Measurements from ENCODE around the gene DGKQ.

Gene DGKQ

DNA sequence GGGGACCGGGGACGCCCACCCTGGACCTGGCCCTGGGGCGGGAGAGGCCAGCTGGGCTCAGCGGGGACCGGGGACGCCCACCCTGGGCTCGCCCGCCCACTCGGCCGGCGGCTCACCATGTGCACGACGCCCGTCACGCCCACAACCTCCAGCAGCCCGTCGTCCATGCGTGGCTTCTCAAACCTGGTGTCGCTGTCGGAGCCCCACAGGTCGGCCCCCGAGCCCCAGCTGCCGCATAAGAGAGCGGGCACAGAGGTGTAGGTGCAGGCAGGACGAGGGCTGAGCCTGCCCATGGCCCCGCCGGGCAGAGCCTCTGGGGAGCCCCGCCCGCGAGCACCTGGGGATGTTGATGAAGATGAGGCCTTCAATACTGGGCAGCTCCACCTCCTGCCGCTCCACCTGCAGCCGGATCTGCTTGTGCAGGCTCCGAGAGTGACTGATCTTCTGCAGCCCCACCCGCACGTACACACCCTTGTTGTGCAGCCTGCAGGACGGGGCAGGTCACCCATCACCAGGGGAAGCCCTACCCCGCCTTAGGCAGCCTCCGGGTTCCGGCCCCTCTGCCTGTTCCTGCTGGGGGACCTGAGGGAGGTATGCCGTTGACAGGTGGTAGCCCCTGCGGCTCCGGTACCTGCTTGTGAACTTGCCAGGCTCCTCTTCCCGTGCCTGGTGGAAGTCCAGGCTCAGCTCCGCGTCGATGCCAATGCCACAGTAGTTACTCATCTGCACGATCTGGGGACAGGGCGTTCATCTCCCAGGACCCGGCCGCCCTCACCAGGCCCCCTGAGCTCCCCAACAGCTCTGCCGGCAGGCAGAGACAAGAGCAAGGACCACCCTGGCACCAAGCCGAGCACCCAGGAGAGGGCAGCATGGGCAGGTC lies 11.8 kb downstream of the DGKQ start:
- no peak for DNase-seq

DNA sequence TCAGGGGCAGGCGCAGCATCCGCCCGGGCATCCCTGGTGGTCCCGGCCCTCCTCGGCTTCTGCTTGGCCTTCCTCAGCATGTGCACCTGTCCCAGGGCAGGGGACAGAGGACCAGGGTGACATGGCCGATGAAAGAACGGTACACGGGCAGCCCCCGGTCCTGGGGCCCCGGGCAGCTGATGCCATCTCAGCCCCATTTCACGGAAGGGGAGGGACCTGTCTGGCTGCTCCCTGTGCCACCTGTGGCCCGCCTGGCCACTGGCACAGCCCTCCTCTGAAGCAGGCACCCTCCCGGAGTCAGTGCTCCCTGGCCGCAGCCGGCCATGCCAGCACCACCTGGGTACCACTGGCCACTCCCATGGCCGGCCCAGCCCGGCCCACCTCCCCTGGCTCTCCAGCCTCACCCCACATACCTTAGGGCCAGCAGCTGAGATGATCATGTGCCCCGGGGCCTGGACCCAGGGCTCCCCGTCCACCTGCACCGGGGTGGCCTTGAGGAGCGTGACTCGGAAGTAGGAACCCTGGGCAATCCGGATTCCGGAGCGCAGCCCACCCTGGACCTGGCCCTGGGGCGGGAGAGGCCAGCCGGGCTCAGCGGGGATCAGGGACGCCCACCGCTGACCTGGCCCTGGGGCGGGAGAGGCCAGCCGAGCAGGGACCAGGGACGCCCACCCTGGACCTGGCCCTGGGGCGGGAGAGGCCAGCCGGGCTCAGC lies 12.6 kb downstream of the DGKQ start:
- no peak for DNase-seq

DNA sequence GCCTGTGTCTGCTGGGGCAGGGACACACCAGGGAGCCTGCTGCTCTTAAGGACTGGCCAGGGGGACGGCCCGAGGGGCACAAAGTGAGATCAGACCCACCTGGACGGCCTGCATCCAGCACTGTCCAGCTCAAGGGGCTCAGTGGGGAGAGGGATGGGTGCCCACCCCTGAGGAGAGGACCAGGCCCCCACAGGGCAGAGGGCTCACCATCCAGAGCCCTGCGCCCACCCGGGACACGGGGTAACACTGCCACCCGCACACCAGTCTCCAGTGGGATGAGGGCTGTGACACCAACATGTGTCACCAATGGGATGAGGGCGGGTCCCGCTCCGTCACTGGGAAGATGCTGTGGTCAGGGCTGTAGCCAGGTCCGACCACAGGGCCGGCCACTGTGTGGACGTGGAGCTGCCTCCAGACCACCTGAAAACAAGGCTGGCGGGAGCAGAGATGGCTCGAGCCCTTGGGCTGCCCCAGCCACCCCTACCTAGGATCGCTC lies 13.2 kb downstream of the DGKQ start:
- DNase-seq: no peak

DNA sequence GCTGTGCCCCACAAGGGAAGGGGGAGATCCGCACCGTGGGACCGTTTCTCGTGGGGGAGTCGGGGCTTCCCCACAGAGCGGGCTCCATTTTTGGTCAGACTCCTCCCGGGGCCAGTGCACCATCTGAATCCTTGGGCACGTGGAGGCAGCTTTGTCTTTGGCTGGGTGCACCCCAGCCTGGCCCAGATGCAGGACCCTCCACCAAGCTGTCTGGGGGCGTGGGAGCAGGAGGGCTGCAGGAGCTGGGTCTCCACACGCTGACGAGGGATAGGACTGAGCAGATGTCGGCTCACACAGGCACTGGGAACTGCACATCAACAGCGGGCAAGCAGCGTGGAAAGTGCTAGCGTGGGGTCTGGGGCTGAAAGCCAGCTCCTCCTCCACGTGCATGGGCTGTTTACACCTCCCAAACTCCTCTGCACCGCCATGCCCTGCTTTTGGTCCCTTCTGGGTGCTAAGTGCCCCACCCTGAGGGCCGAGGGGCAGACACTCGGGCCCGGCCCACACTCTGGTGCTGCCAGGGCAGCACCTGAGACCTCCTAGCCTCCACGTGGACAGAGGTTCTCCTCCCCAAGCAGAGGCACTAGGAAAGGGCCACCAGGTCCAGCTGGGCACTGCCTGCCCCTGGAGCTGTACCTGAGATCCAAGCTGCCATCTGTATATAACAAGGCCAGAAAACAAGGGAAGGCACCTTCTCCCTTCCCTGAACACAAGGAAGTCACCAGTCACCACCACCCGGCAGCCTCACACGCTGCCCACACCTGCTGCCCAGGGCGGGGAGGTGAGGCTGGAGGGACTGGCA lies 13.8 kb downstream of the DGKQ start:
- DNase-seq: no peak

DNA sequence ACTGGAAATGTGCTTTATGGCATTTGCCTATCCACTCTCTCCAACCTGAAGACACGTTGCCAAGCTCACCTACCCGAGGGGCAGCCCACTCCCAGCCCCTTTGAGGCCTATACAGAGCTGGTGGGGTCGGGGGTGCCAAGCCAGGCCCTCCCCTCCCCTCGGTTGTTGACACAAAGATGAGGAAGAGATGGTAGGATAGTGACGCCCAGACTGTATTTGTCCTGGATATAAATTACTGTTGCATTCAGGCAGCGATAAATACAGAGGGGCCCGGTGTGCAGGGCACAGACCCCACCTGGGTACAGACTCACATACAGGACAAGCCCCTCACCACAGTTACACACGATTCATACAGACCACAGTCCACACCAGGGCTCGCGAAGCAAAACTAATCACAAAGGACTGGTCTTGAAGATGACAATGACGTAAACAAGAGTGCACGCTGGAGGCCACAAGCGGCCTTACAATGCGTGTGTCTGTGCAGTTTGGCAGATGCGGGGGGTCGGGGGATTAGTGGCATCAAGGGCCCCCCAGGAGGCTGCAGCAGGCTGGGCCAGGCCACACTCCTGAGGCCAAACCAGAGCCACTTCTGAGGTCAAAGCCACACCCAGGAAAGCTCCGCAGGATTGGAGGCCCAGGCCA lies 14.6 kb downstream of the DGKQ start:
- no peak for DNase-seq

DNA sequence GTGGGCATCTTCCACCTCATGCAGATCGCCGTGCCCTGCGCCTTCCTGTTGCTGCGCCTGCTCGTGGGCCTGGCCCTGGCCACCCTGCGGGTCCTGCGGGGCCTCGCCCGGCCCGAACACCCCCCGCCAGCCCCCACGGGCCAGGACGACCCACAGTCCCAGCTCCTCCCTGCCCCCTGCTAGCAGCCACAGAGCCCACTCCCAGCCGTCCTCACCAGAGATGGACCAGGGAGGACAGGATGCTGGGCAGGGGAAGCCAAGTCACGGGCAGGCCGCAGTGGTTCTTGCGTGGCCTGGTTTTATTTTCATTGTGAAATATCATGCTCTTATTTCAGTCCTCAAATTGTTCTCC lies 15.1 kb downstream of the DGKQ start:
- no peak for DNase-seq

DNA sequence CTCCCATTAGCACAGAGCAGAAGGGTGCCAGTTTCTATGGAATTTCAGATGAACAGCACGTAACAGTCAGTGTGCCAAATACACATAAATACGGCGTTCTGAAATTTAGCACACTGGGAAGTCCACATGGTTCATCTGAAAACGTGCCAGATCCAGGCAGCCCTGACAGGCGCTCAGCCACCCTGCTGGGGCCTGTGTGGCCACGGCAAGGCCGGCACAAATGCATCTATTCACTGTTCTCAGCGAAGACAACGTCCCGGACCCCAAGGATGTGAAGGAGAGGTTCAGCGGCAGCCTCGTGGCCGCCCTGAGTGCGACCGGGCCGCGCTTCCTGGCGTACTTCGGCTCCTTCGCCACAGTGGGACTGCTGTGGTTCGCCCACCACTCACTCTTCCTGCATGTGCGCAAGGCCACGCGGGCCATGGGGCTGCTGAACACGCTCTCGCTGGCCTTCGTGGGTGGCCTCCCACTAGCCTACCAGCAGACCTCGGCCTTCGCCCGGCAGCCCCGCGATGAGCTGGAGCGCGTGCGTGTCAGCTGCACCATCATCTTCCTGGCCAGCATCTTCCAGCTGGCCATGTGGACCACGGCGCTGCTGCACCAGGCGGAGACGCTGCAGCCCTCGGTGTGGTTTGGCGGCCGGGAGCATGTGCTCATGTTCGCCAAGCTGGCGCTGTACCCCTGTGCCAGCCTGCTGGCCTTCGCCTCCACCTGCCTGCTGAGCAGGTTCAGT lies 15.6 kb downstream of the DGKQ start:
- no peak for DNase-seq

DNA sequence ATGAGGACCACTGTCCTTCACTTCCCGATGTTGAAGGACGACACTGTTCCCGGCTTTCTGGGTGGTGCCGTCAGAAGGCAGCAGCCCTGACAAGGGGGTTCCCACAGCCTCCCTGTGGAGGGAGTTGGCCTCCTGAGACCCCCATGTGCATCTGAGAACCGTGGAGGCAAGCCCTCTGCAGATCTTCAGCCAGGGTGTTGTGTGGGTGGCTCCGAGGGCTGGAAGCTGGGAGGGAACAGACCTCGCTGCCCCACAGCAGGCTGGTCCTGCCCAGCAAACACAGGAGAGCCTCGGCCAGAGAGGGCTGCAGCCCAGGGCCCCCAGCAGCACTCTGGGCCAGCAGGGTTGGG lies 16.2 kb downstream of the DGKQ start:
- DNase-seq: no peak

DNA sequence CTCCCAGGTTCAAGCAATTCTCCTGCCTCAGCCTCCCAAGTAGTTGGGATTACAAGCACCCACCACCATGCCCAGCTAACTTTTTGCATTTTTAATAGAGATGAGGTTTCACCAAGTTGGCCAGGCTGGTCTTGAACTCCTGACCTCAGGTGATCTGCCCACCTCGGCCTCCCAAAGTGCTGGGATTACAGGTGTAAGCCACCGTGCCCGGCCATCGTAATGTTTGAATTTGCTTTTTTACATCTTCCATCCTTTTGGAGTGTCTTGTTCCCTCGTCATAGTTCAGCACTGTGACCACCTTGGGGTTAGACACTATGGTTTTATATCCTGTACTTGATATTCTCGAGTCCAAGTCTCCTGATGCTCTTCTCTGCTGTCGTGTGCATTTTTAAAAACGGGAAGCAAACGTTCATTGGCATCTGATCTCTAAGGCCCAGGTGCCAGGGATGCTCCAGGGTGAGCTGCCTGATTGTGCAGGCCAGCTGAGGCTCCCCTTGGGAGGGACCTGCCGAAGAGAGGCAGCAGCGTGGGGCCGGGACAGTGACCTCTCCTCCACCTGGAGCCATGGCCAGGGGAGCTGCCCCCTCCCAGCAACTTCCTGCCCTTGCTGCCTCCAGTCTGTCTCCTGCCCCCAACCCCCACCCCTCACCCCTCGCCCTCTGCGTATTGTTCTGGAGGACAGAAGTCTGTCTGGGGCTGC lies 16.7 kb downstream of the DGKQ start:
- no peak for DNase-seq

DNA sequence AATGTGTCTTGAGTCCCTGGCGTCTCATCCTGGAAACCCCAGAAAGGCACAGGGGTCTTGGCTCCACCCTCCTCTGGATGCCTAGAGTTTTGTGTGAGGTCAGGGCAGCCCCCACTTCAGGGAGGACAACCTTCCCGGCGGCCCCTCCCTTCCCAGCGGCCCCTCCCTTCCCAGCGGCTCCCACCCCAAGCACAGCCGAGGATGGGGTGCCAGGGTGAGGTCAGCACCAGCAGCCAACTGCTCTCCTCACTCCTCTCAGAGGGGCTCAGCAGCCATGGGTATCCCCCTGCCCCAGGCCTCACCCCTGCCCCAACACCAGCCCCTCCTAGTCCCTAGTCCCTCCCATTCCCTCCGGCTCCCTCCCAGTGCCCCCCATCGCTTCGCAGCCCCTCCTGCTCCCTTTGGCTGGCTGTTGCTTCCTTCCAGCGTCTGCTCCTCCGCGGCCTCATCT lies 17.4 kb downstream of the DGKQ start:
- no peak for DNase-seq

DNA sequence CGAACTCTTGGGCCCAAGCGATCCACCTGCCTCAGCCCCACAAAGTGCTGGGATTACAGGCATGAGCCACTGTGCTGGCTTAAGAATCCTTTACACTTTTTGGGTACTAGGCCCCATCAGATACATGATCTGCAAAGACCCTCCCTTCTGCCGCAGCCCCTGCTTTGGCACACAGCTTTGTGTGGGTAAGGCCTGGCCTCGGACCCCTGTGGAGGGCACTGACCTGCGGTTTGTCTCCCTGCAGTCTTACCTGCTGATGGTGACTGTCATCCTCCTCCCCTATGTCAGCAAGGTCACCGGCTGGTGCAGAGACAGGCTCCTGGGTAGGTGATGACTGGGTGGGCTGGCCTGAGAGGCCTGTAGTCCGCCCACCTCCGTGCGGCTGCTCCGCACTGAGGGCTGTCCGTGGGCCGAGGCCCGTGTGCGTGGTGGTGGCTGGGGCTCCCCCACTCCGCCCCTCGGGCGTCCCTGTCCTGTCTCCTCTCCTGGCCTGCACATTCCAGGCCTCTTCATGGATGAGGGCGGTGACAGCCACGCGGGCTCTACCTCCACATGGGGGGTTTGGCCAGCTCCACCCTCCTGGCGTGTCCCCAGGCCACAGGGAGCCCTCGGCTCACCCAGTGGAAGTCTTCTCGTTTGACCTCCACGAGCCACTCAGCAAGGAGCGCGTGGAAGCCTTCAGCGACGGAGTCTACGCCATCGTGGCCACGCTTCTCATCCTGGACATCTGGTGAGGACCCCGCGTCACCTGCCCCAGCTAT lies 18.0 kb downstream of the DGKQ start:
- no peak for DNase-seq

DNA sequence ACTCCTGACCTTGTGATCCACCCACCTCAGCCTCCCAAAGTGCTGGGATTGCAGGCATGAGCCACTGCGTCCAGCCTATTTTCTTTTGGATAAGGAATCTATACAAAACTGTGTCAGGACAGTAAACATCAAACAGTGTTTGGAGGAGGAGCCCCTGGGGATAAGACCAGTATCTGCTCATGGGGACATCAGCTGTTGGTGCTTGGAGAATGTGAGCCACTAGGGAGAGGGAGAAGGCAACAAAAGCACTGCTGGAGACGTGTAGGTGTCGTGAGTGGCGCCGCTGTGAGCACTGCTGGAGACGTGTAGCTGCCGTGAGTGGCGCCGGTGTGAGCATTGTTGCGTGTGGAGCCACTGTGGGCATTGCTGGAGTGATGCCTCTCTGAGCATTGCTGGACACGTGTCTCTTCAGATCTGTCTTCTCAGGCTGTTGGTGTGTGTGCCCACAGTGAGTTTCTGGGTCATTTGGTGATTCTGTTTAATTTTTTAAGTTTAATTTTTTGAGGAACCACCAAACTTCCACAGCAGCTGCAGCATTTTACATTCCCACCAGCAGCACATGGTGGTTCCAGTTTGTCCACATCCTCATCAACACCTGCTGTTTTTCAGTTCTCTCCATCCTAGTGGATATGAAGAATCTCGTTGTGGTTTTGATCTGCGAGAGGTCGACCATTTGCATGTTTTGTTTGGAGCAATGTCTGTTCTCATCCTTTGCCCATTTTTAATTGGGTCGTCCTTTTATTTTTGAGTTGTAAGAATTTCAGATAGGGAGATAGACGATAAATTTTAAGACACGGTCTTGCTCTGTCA lies 19.0 kb downstream of the DGKQ start:
- no peak for DNase-seq

DNA sequence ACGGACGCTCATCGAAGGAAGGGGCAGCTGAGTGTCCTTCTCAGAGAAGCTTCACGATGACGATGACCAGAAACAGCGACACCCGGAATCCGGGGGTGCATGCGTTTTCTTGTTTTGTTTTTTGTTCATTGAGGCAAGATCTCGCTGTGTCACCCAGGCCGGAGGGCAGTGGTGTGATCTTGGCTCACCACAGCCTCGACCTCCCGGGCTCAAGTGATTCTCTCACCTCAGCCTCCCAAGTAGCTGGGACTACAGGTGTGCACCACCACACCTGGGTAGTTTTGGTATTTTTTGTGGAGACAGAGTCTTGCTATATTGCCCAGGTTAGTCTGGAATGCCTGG lies 19.8 kb downstream of the DGKQ start:
- no peak for DNase-seq

DNA sequence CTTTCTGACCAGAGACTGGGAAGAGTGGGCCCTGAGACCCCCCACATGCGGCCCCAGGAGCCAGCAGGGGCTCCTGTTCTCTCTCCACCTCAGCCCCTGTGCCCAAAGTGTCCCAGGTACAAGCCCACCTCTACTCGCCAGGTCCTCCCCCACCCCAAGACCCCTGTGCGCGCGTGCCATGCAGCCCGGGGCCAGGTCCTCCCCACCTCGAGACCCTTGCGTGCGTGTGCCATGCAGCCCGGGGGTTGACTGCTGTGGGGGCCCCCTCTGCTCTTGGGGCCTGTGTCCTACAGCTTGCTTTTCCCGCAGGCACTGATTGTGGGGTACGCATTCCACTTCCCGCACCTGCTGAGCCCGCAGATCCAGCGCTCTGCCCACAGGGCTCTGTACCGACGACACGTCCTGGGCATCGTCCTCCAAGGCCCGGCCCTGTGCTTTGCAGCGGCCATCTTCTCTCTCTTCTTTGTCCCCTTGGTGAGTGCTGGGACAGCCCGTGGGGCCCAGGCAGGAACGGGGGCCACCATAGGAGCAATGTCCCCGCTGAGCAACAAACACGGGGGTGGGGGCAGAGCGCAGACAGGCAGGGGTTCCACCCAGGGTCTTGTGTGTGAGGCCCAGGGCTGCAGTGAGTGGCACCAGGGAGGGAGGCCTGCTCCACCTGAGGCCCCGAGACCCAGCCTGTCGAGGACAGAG lies 20.3 kb downstream of the DGKQ start:
- no peak for DNase-seq

DNA sequence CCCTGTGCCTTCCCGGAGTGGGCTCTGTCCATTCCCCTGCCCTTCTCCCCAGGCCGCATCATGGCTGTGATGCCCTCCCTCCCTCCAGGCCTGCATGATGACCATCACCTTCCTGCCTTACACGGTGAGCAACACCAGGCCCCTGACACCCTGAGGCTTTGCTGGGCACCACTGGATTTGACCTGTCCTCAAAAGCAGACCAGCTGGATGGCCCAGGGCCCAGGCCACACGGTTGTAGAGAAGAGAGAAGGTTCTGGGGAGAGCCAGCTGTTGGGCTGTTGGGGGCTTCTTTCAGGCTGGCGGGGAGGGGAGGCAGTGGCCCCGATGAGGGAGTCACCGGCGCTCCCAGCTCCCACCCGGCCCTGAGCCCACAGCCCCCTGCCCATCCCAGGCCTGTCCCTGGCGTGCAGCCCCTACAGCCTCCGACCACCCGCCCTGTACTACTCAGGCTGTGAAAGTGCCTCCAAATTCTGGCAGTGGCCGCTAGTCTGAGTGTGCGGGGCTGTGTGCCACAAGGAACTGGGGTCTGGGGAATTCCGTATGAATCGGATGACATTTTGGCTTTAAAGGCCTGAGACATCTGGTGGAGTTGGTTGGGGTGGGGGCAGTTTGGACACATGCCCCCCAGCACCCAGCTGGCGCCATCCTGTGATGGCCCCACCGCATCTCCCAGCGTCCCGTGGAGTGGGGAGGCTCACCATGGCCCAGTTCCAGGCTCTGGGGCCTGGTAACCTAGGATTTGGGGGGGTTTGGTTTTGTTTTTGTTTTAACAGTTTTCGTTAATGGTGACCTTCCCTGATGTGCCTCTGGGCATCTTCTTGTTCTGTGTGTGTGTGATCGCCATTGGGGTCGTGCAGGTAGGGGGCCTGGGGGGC lies 21.5 kb downstream of the DGKQ start:
- no peak for DNase-seq

DNA sequence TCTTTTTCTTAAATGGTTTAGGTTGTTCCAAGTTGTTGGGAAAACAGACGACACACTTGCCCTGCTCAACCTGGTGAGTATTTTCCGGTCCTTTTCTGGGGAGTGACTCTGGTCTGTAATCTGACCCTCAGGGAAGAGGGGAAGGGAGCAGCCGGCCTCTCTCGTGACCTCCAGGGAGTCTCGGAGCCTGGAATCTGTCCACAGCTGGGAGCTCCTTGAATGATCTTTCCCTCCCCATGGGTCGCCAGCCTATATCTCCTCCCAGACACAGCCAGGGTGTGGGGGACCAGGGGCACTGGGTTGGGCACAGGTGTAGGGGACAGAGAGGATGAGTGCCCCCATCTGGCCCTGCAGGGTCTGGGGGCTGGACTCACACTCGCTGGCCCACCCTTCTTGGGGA lies 22.2 kb downstream of the DGKQ start:
- DNase-seq: no peak

DNA sequence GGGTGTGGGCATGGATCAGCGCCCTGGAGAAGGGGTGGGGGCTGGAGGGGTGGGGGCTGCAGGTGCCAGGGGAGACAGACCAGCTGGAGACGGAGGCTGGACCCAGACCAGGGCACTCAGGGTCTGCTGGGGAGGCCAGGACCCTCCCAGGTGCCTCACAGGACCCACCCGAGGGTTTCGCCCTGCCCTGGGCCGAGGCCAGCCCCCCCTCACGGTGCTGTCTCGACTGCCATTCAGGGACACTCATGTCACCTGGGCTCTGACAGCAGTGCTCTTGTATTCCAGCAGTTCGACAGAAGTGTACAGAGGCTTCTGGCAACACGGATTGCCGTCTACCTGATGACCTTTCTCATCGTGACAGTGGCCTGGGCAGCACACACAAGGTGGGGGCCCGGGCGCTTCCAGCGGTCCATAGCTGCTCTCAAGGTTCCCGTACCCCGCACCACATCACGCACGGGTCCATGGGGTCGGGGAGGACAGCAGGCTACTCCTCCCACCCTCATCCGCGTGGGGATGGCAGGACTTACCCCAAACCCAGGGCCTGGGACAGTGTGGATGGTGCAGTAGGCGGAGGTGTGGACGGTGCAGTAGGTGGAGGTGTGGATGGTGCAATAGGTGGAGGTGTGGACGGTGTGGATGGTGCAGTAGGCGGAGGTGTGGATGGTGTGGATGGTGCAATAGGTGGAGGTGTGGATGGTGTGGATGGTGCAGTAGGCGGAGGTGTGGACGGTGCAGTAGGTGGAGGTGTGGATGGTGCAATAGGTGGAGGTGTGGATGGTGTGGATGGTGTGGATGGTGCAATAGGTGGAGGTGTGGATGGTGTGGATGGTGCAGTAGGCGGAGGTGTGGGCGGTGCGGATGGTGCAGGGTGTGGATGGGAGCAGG lies 23.0 kb downstream of the DGKQ start:
- no peak for DNase-seq
